Measurements from ENCODE around the gene KIF1B. TPM values are rescaled to one million over a fixed set of nuclear protein-coding genes. Genes with fewer than 3 reads are reported as not detected.

The KIF1B gene
- polyA plus RNA-seq, 1 of the 3 experiments (the other 2 are of a cell fraction), result 6.8 TPM

DNA sequence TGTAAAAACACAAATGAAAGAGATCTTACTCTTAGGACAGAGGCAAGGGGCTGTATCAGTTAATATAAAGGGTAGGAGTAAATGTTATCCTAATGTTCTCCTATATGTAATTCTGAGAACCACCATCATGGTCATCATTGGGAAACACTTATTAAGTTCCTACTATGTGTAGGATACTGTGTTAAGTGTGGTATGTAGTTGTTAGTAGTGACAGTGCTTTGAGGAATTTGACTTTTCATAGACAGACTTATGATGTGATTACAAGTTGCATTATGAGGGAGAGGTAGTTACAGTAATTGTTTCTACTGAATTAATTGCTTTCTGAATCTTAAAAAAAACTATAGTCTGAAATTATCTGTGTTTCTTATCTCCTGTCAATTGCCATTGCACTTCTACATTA is 136.7 kb downstream of the KIF1B start (continued):
- TF ChIP-seq, protein P1, sequence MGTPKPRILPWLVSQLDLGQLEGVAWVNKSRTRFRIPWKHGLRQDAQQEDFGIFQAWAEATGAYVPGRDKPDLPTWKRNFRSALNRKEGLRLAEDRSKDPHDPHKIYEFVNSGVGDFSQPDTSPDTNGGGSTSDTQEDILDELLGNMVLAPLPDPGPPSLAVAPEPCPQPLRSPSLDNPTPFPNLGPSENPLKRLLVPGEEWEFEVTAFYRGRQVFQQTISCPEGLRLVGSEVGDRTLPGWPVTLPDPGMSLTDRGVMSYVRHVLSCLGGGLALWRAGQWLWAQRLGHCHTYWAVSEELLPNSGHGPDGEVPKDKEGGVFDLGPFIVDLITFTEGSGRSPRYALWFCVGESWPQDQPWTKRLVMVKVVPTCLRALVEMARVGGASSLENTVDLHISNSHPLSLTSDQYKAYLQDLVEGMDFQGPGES (IDR thresholded peaks at IDR 0.05; ENCODE audit: low read depth, low read length), result no peak

DNA sequence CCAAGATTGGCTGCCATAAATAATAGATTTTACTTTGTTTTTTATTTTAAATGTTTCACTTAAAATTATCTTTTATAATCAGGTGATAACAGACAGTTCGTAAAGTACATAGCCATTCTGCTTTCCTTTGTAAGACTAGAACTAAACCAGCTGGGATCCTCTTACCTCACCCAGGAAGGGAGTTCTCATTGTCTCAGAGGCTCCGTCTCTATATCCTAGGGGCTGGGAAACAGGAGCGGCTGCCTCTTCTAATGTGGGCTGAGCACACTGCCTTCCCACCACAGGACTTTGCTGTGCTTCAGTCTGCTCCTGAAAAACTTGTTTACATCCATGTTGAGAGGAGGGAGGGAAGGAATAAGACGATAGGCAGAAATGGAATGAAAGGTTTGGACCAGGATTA is 142.9 kb downstream of the KIF1B start:
- no peak for DNase-seq
- peaks cover 8% of the 10 kb centered on the region for H3F3A ChIP-seq (replicated peaks; ENCODE audit: insufficient read depth)
- no peaks in the 10 kb centered on the region for H3K27me3 ChIP-seq (ENCODE audit: insufficient read depth)
- H3K36me3 ChIP-seq (replicated peaks in 1 of 2; ENCODE audit: control insufficient read depth in 1 of 2, insufficient read depth in 2 of 2, low read length in 1 of 2), result peaks cover 20 to 22% of the 10 kb centered on the region in 2 experiments
- ChIA-PET POLR2A (no interaction called here), CTCF (interaction anchor here (1.0 kb wide), 1 partner anchor 16 kb away, joined by 3 read pairs; no protein-coding TSS in a partner anchor)
- no peak overlapping the region for H3K4me2 ChIP-seq
- H4K20me1 ChIP-seq (ENCODE audit: insufficient read depth), result no peaks in the 10 kb centered on the region
- H3K79me2 ChIP-seq (ENCODE audit: insufficient read depth), result no peaks in the 10 kb centered on the region
- H3K9me3 ChIP-seq, result no peaks in the 10 kb centered on the region
- H2AFZ ChIP-seq (ENCODE audit: low read depth), result no peak overlapping the region
- TF ChIP-seq, protein P2, sequence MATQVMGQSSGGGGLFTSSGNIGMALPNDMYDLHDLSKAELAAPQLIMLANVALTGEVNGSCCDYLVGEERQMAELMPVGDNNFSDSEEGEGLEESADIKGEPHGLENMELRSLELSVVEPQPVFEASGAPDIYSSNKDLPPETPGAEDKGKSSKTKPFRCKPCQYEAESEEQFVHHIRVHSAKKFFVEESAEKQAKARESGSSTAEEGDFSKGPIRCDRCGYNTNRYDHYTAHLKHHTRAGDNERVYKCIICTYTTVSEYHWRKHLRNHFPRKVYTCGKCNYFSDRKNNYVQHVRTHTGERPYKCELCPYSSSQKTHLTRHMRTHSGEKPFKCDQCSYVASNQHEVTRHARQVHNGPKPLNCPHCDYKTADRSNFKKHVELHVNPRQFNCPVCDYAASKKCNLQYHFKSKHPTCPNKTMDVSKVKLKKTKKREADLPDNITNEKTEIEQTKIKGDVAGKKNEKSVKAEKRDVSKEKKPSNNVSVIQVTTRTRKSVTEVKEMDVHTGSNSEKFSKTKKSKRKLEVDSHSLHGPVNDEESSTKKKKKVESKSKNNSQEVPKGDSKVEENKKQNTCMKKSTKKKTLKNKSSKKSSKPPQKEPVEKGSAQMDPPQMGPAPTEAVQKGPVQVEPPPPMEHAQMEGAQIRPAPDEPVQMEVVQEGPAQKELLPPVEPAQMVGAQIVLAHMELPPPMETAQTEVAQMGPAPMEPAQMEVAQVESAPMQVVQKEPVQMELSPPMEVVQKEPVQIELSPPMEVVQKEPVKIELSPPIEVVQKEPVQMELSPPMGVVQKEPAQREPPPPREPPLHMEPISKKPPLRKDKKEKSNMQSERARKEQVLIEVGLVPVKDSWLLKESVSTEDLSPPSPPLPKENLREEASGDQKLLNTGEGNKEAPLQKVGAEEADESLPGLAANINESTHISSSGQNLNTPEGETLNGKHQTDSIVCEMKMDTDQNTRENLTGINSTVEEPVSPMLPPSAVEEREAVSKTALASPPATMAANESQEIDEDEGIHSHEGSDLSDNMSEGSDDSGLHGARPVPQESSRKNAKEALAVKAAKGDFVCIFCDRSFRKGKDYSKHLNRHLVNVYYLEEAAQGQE (IDR thresholded peaks at IDR 0.05; ENCODE audit: low read depth, low read length), result no peak
- no peak for TF ChIP-seq JUND (IDR thresholded peaks at IDR 0.05)
- TF ChIP-seq, protein P3, sequence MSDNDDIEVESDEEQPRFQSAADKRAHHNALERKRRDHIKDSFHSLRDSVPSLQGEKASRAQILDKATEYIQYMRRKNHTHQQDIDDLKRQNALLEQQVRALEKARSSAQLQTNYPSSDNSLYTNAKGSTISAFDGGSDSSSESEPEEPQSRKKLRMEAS (IDR thresholded peaks at IDR 0.05; ENCODE audit: low read depth), result no peak
- no peak for TF ChIP-seq GATA2 (CRISPR knock-in tag; IDR thresholded peaks at IDR 0.05)
- TF ChIP-seq, protein P4, sequence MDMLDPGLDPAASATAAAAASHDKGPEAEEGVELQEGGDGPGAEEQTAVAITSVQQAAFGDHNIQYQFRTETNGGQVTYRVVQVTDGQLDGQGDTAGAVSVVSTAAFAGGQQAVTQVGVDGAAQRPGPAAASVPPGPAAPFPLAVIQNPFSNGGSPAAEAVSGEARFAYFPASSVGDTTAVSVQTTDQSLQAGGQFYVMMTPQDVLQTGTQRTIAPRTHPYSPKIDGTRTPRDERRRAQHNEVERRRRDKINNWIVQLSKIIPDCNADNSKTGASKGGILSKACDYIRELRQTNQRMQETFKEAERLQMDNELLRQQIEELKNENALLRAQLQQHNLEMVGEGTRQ (IDR thresholded peaks at IDR 0.05; ENCODE audit: borderline replicate concordance, low read depth, low read length), result no peak
- TF ChIP-seq FOXJ3 (CRISPR knock-in tag; IDR thresholded peaks at IDR 0.05), result no peak
- TF ChIP-seq SIN3A (IDR thresholded peaks at IDR 0.05; ENCODE audit: borderline replicate concordance, low read depth, low read length), result no peak
- no peak for TF ChIP-seq POLR2AphosphoS5 (IDR thresholded peaks at IDR 0.05; ENCODE audit: low read depth, low read length)
- no peak for TF ChIP-seq ELF1 (IDR thresholded peaks at IDR 0.05)
- no peak for TF ChIP-seq RCOR1 (IDR thresholded peaks at IDR 0.05; ENCODE audit: low read length)
- TF ChIP-seq FOXM1 (IDR thresholded peaks at IDR 0.05; ENCODE audit: low read depth), result no peak
- no peak for TF ChIP-seq MXI1 (IDR thresholded peaks at IDR 0.05; ENCODE audit: low read depth, low read length)
- TF ChIP-seq, protein P5, sequence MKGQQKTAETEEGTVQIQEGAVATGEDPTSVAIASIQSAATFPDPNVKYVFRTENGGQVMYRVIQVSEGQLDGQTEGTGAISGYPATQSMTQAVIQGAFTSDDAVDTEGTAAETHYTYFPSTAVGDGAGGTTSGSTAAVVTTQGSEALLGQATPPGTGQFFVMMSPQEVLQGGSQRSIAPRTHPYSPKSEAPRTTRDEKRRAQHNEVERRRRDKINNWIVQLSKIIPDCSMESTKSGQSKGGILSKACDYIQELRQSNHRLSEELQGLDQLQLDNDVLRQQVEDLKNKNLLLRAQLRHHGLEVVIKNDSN (IDR thresholded peaks at IDR 0.05; ENCODE audit: borderline replicate concordance, low read depth), result no peak
- no peak for TF ChIP-seq TAF1 (IDR thresholded peaks at IDR 0.05; ENCODE audit: borderline replicate concordance, low read depth, low read length)
- TF ChIP-seq, protein P6, sequence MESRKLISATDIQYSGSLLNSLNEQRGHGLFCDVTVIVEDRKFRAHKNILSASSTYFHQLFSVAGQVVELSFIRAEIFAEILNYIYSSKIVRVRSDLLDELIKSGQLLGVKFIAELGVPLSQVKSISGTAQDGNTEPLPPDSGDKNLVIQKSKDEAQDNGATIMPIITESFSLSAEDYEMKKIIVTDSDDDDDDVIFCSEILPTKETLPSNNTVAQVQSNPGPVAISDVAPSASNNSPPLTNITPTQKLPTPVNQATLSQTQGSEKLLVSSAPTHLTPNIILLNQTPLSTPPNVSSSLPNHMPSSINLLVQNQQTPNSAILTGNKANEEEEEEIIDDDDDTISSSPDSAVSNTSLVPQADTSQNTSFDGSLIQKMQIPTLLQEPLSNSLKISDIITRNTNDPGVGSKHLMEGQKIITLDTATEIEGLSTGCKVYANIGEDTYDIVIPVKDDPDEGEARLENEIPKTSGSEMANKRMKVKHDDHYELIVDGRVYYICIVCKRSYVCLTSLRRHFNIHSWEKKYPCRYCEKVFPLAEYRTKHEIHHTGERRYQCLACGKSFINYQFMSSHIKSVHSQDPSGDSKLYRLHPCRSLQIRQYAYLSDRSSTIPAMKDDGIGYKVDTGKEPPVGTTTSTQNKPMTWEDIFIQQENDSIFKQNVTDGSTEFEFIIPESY (IDR thresholded peaks at IDR 0.05; ENCODE audit: borderline replicate concordance, low read depth), result no peak
- TF ChIP-seq, protein P7, sequence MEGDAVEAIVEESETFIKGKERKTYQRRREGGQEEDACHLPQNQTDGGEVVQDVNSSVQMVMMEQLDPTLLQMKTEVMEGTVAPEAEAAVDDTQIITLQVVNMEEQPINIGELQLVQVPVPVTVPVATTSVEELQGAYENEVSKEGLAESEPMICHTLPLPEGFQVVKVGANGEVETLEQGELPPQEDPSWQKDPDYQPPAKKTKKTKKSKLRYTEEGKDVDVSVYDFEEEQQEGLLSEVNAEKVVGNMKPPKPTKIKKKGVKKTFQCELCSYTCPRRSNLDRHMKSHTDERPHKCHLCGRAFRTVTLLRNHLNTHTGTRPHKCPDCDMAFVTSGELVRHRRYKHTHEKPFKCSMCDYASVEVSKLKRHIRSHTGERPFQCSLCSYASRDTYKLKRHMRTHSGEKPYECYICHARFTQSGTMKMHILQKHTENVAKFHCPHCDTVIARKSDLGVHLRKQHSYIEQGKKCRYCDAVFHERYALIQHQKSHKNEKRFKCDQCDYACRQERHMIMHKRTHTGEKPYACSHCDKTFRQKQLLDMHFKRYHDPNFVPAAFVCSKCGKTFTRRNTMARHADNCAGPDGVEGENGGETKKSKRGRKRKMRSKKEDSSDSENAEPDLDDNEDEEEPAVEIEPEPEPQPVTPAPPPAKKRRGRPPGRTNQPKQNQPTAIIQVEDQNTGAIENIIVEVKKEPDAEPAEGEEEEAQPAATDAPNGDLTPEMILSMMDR (IDR thresholded peaks at IDR 0.05), result no peak
- TF ChIP-seq SMC3 (IDR thresholded peaks at IDR 0.05; ENCODE audit: low read depth, low read length), result no peak
- no peak overlapping the region for H3K4me3 ChIP-seq (ENCODE audit: low read depth in 2 of 2, low read length in 1 of 2)
- H3K9me2 ChIP-seq, result no peaks in the 10 kb centered on the region
- WGBS (ENCODE audit: low lambda C conversion rate), result 85% methylated on average over 4 of the region's 4 CpGs
- no peak overlapping the region for H3K9ac ChIP-seq
- H3K4me1 ChIP-seq (ENCODE audit: control insufficient read depth in 1 of 2, insufficient read depth in 2 of 2, low read depth in 1 of 2, low read length in 1 of 2), result no peaks in the 10 kb centered on the region
- H3K27ac ChIP-seq (ENCODE audit: low read depth in 2 of 2, low read length in 1 of 2), result no peak overlapping the region

Measured in SK-N-SH (cell line).